Common myeloid progenitor, CD34-positive (primary cell): ENCODE results near the gene TEF.

ENCODE experiments used
- CTCF ChIA-PET: fragments of 350-600 bp; sonication (Branson Sonifier 250); formaldehyde crosslinking; loops from one replicate; lab custom pipeline; 2021; ENCODE audit warnings: antibody characterized with exemption; lab: Charles Lee
- POLR2A ChIA-PET: fragments of 350-600 bp; sonication (Branson Sonifier 250); formaldehyde crosslinking; loops from one replicate; lab custom pipeline; 2021; ENCODE audit warnings: antibody characterized with exemption; lab: Charles Lee
- DNase-seq, 3 donors: peaks; one replicate each; pipeline versions ENCODE4 v3.0.0 to v3.0.0-alpha.2; 2013
- H3K27ac ChIP-seq, 2 experiments: 1 replicate in 1 of 2; 2 replicates in 1 of 2; pipeline ENCODE4 v1.7.0; 2013; ENCODE audit warnings: inconsistent platforms in 2 of 2, low read length in 2 of 2, mild to moderate bottlenecking in 2 of 2, low read depth in 1 of 2, moderate library complexity in 1 of 2; ENCODE audit not compliant: severe bottlenecking in 2 of 2, insufficient read depth in 1 of 2, poor library complexity in 1 of 2
- H3K27me3 ChIP-seq, 5 experiments: replicated peaks in 2 of 5; 1 replicate in 3 of 5; 2 replicates in 2 of 5; pipeline versions ENCODE4 v1.6.1 to v1.7.0; 2013; ENCODE audit warnings: low read length in 4 of 5, mild to moderate bottlenecking in 2 of 5, moderate library complexity in 2 of 5, inconsistent platforms in 1 of 5; ENCODE audit not compliant: insufficient read depth in 5 of 5, control insufficient read depth in 4 of 5
- H3K36me3 ChIP-seq, 4 experiments: 1 replicate in 2 of 4; 2 replicates in 2 of 4; pipeline versions ENCODE4 v1.6.1 to v1.7.0; 2013; ENCODE audit warnings: low read length in 3 of 4, control low read depth in 1 of 4, mild to moderate bottlenecking in 1 of 4; ENCODE audit not compliant: control insufficient read depth in 4 of 4, insufficient read depth in 4 of 4
- H3K4me1 ChIP-seq, 4 experiments: 1 replicate in 3 of 4; 2 replicates in 1 of 4; pipeline versions ENCODE4 v1.6.1 to v1.7.1; 2013; ENCODE audit warnings: low read length in 3 of 4, mild to moderate bottlenecking in 3 of 4, control low read depth in 1 of 4, inconsistent platforms in 1 of 4, moderate library complexity in 1 of 4; ENCODE audit not compliant: control insufficient read depth in 4 of 4, insufficient read depth in 4 of 4; ENCODE audit errors: control extremely low read depth in 1 of 4
- H3K4me3 ChIP-seq, 7 experiments: 1 replicate in 4 of 7; 2 replicates in 3 of 7; pipeline versions ENCODE4 v1.5.1 to v1.7.0; 2013; ENCODE audit warnings: mild to moderate bottlenecking in 7 of 7, low read length in 6 of 7, moderate library complexity in 6 of 7, inconsistent platforms in 2 of 7, low read depth in 2 of 7, control low read depth in 1 of 7; ENCODE audit not compliant: insufficient read depth in 4 of 7, control insufficient read depth in 1 of 7; ENCODE audit errors: extremely low read depth in 1 of 7
- H3K9me3 ChIP-seq, 5 experiments: 1 replicate in 4 of 5; 2 replicates in 1 of 5; pipeline versions ENCODE4 v1.6.1 to v1.7.1; 2013; ENCODE audit warnings: low read length in 4 of 5, mild to moderate bottlenecking in 2 of 5, inconsistent platforms in 1 of 5, low read depth in 1 of 5, moderate library complexity in 1 of 5; ENCODE audit not compliant: control insufficient read depth in 4 of 5, insufficient read depth in 2 of 5; ENCODE audit errors: control extremely low read depth in 1 of 5
- WGBS: methylation state at CpG from one replicate; pipeline ENCODE4 v1.1.5; 2013; ENCODE audit not compliant: insufficient coverage; 5-methylcytosine and 5-hydroxymethylcytosine counted together

The TEF gene

DNA sequence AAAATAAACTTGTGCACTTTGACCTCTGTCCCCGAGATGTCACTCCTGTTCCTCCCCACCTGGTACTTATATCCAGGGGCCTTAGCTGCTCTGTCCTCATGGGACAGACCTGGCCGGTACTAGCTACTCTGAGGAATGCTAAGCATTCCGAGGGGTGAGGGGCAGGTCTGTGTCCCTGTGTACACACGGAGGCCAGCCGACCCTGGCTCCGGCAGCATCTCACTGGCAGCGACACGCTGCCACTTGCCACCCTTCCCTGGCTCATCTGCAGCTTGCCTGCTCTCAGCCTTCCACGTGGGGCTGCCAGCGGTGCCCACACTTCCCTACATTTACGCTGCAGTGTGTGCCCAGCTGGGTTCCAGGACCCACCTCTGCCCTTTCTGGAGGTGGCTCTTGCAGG is 21.6 kb upstream of the TEF start:
- ChIA-PET CTCF (interaction anchor here (0.9 to 1.3 kb wide), 3 partner anchors 12 to 44 kb away, joined by 3 read pairs; no protein-coding TSS in a partner anchor), POLR2A (no interaction called here)
- H3K27ac ChIP-seq: no peak overlapping the region
- H3K36me3 ChIP-seq: peaks cover 7 to 46% (median 29%) of the 10 kb centered on the region in 4 experiments
- no peaks in the 10 kb centered on the region for H3K9me3 ChIP-seq
- H3K4me3 ChIP-seq: no peak overlapping the region
- no peaks in the 10 kb centered on the region for H3K4me1 ChIP-seq
- H3K27me3 ChIP-seq: no peaks in the 10 kb centered on the region
- WGBS: 91% methylated on average over 10 of the region's 11 CpGs
- DNase-seq: no peak

DNA sequence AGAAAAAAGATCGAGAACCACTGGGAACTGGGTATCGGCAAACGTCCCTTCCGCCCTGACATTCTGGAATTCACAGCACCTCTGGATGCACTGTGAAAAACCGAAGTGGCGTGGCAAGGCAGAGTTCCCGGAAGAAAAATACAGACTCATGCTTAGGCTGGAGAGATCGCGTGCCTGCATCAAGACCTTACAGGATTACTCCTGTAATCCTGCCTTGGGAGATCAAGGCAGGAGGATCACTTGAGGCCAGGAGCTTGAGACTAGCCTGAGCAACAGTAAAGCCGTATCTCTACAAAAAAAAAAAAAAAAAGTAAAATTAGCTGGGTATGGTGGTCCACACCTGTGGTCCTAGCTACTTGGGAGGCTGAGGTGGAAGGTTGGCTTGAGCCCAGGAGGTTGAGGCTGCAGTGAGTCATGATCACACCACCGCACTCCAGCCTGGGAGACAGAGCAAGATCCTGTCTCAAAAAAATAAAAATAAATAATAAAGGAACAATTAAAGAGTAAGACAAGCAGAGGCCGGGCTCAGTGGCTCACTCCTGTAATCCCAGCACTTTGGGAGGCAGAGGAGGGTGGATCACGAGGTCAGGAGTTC is 19.9 kb upstream of the TEF start:
- no peaks in the 10 kb centered on the region for H3K9me3 ChIP-seq
- ChIA-PET CTCF (no interaction called here), POLR2A (no interaction called here)
- H3K27me3 ChIP-seq: no peaks in the 10 kb centered on the region
- peaks cover 0 to 6% (median 5%) of the 10 kb centered on the region in 4 experiments for H3K4me1 ChIP-seq
- no peak overlapping the region for H3K27ac ChIP-seq
- no peak for DNase-seq
- no peak overlapping the region for H3K4me3 ChIP-seq
- 90% methylated on average over 10 of the region's 13 CpGs for WGBS
- H3K36me3 ChIP-seq: peaks cover 2 to 29% (median 15%) of the 10 kb centered on the region in 4 experiments

GRCh38 chr22:41362615-41363014 is 19.1 kb upstream of the TEF start:
- 93% methylated on average over 2 of the region's 5 CpGs for WGBS
- POLR2A ChIA-PET: interaction anchor here (1.5 kb wide), 1 partner anchor 18 kb away, joined by 3 read pairs; no protein-coding TSS in a partner anchor
- CTCF ChIA-PET: interaction anchor here (0.6 to 1.2 kb wide), 2 partner anchors 8 to 15 kb away, joined by 3 to 4 read pairs; no protein-coding TSS in a partner anchor
- H3K4me1 ChIP-seq: peaks cover 0 to 14% (median 13%) of the 10 kb centered on the region in 4 experiments
- peaks cover 0 to 22% (median 11%) of the 10 kb centered on the region in 4 experiments for H3K36me3 ChIP-seq
- H3K27ac ChIP-seq: no peak overlapping the region
- H3K27me3 ChIP-seq: no peaks in the 10 kb centered on the region
- no peak for DNase-seq
- H3K4me3 ChIP-seq: no peak overlapping the region
- H3K9me3 ChIP-seq: no peaks in the 10 kb centered on the region

- CTCF ChIA-PET: no interaction called here
- Histone ChIP-seq H3K36me3 (peaks cover 0 to 11% (median 2%) of the 10 kb centered on the region in 4 experiments), H3K27ac (no peak overlapping the region), H3K4me1 (peaks cover 0 to 18% (median 16%) of the 10 kb centered on the region in 4 experiments), H3K27me3 (no peaks in the 10 kb centered on the region), H3K4me3 (no peak overlapping the region), H3K9me3 (no peaks in the 10 kb centered on the region)
- WGBS: 99% methylated on average over 6 of the region's 6 CpGs
- DNase-seq: no peak
- POLR2A ChIA-PET: interaction anchor here (1.5 kb wide), 1 partner anchor 17 kb away, joined by 3 read pairs; no protein-coding TSS in a partner anchor
Measured at GRCh38 chr22:41364233-41364632, 17.5 kb upstream of the TEF start.

- ChIA-PET POLR2A (no interaction called here), CTCF (no interaction called here)
- DNase-seq: no peak
- 76% methylated on average over 3 of the region's 8 CpGs for WGBS
- Histone ChIP-seq H3K36me3 (peaks cover 0 to 10% (median 1%) of the 10 kb centered on the region in 4 experiments), H3K27me3 (no peaks in the 10 kb centered on the region), H3K9me3 (no peaks in the 10 kb centered on the region), H3K4me1 (peaks cover 0 to 18% (median 16%) of the 10 kb centered on the region in 4 experiments), H3K27ac (no peak overlapping the region), H3K4me3 (no peak overlapping the region)
Measured at GRCh38 chr22:41364955-41365354, 16.8 kb upstream of the TEF start.

DNA sequence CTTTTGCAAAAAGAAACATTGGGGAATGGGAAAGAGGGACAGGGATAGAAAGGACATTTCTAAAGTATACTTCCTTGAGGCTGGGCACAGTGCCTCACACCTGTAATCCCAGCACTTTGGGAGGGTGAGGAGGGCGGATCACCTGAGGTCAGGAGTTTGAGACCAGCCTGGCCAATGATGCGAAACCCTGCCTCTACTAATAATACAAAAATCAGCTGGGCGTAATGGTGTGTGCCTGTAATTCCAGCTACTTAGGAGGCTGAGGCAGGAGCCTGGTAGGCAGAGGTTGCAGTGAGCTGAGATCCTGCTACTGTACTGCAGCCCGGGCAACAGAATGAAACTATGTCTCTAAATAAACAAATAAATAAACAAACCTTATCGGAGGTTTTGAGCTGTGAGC is 16.3 kb upstream of the TEF start:
- CTCF ChIA-PET: interaction anchor here (0.6 to 2.4 kb wide), 2 partner anchors 16 to 442 kb away, joined by 3 to 12 read pairs; partner anchors contain the start of gene TEF
- H3K4me1 ChIP-seq: peaks cover 0 to 18% (median 16%) of the 10 kb centered on the region in 4 experiments
- H3K36me3 ChIP-seq: peaks cover 0 to 5% (median 1%) of the 10 kb centered on the region in 4 experiments
- H3K27me3 ChIP-seq: no peaks in the 10 kb centered on the region
- no peak for DNase-seq
- no peaks in the 10 kb centered on the region for H3K9me3 ChIP-seq
- 100% methylated on average over 2 of the region's 5 CpGs for WGBS
- no peak overlapping the region for H3K27ac ChIP-seq
- H3K4me3 ChIP-seq: no peak overlapping the region
- POLR2A ChIA-PET: no interaction called here
